GM12801 (cell line): Measurements from ENCODE around the gene SYT7.

Experiments
- TF ChIP-seq, protein P1 (sequence below): IDR thresholded peaks from one replicate; pipeline ENCODE4 v1.5.1; 2011; ENCODE audit warnings: control low read depth; ENCODE audit not compliant: insufficient read length; ENCODE audit errors: extremely low read depth

Gene SYT7

DNA sequence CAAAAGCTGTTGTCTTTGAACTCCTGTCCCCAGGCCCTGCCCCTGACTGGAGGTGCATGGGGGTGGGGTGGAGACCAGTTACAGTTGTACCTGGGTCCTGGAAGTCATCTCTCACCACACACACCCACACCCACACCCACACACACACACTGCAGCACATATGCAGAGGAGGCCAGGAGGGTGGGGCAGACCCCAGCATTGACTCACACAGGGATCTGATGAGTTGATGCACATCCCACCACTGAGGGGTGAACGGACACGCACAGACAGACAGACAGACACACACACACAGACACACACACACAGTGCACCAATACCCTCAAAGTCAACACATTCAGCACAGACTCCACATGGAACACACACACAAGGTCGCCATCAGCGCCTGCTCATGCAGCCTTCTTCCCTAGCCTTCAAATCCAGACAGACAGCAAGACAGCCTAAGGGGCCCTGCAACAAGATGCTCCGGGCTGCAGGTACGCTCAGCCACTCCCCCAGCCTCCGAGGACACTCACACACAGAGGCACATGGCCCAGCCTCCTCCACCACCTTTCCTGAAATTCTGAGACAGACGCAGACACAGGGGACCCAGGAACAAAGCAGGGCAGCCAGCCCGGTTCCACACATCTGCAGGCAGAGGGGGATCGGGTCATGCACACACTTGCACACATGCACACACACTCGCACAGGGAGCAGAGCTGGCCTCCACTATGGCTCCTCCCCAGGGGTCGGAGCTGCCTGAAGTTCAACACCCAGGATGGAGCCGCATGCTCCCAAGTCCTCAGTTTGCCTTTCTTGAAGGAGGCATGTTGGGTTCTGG is 26.5 kb downstream of the SYT7 start:
- TF ChIP-seq, protein P1, sequence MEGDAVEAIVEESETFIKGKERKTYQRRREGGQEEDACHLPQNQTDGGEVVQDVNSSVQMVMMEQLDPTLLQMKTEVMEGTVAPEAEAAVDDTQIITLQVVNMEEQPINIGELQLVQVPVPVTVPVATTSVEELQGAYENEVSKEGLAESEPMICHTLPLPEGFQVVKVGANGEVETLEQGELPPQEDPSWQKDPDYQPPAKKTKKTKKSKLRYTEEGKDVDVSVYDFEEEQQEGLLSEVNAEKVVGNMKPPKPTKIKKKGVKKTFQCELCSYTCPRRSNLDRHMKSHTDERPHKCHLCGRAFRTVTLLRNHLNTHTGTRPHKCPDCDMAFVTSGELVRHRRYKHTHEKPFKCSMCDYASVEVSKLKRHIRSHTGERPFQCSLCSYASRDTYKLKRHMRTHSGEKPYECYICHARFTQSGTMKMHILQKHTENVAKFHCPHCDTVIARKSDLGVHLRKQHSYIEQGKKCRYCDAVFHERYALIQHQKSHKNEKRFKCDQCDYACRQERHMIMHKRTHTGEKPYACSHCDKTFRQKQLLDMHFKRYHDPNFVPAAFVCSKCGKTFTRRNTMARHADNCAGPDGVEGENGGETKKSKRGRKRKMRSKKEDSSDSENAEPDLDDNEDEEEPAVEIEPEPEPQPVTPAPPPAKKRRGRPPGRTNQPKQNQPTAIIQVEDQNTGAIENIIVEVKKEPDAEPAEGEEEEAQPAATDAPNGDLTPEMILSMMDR, result no peak

DNA sequence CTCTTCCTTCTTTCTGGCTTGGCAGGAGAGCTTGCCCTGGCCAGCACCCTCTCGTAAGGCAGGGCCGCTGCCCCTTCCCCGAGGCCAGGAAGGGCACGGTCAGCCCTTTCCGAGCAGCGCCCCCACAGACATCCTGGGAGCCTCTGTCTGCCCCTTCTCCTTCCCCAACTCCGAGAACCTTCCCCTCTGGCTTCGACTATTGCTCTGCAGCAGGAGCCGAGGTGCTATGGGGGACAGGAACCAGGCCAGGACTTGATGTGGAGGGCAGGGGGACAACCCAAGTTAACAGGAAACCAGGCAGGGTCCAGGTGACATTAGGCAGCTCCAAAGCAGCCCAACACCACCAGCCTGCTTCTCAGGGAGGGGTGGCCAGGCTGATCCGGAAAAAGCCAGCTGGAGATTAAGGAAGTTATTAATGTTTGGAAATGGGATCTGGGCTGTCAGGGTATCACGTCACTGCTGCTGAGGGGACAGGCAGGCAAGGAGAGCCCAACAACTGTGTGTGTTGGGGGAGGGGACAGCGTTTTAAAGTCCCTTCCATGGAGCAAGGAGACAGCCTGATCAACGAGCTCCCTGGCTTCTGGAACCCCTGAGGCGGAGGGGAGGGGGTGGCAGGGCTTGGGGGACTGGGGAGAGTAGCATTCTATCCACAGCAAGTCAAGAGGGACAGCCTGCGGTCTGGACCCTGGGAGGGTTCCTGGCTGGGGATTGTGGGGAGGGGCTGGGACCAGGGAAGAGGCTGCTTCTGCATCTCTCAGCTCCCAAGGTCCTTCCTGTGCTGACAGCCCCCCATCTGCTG is 27.3 kb downstream of the SYT7 start:
- TF ChIP-seq, protein P1, result no peak

DNA sequence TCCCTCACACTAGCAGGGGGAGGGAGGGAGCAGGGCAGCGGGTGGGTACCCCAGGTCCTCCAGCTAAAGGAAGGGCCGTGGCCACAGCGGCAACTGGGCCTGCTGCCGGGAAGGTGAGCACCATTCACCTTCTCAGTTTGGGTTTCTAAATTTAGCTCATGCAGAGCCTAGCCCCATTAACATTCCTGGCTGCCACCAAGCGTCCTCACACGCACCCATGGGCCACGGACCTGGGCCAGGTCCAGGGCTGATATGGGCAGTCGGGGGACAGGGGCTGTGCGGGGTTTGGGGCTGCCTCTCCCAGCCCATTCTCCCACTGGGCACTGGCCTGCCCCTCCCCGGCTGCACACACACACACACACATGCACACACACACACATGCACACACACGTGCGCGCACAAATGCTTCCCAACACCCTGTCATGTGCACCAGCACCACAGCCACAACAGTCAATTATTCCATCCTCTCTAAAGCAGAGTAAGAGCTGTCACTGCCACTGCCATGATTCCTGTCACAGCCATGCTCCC is 28.7 kb downstream of the SYT7 start:
- TF ChIP-seq, protein P1, result no peak

DNA sequence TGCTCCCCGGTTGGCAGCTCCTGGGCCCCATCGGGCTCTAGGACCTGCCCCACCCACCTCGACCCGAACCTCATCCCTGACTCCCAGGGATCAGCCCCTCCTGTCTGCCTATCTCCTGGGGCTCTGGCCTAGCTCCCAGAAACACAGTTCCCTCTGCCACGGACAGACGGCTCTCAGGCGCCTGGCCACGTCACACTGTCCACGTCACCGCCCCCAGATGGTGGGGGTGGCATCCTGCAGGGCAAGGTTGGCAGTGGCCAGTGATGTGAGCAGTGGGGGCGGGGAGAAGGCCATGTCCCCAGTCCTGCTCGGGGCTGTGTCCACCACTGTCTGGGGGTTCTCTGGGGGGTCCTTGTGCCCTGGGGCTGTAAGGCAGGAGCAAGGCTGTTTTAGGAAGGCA is 29.2 kb downstream of the SYT7 start:
- TF ChIP-seq, protein P1, result no peak

DNA sequence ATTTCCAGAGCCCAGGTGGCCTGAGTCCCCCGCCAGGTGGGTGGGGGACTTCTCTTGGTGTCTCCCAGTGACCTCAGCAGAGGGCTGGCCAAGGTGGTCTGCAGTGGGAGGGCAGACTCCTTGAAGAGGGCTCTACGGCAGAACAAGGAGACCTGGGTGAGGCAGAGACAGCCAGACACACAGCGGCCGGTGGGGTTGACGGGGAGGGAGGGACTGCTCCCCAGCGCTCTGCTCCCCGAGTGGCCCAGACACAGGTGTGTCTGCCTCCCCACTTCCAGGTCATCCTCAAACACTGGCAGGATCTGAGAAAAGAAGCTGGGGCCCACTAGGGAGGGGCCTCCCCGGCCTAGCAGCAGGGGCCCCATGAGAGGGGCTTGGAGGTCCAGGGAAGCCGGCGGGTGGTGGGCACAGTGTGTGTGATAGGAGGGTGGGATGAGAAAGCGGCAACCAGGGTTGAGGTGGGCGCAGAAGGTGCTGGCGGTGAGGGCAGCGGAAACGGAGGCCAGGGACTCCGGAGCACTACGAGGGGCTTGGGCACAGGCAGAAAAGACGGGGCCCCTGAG is 30.1 kb downstream of the SYT7 start:
- TF ChIP-seq, protein P1, result no peak

DNA sequence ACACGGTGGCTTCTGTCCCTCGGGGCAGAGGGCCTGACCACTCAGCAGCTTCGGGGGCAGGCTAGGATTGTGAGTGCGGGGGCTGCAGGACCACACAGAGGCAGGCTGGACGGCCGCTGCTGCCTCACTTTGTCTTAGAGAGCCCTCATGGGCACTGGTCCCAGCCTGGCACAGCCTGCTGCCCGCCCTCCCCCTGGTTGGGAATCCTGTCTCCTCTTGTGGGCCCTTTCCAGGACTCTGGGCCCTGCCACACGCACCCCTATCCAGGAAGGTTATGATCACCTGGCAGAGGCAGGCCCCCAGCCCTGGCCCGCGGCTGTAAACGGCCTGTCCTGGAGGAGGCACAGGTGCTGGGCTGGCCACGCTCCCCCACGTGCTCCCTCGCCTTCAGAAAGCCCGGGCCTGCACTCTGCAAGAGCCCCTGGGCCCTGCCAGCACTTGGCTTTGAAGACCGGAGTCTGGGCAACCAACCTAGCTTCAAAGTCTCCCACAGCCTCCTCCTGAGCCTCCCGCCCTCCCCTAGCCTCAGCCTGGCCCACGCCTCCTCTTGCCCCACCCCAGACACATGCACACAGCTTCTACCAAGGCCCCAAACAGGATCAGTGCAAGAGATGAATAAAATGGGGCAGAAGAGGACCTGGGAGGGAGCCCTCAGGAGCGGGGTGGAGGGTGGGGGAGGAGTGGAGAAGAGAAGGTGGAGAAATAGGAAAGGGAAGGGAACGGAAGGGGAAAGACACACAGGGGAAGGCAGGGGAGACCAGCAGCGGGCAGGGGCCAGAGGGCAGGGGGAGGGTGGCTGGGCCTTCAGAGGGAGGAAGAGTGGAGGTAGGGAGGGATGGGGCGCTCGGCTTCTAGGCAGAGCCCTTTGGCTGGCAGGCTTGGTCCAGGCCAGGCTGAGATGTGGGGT is 31.0 kb downstream of the SYT7 start:
- TF ChIP-seq, protein P1, result no peak
